Astrocyte (in vitro differentiated cells and primary cell): Measurements from ENCODE around the gene CRTC1. TPM values are rescaled to one million over a fixed set of nuclear protein-coding genes. Genes with fewer than 3 reads are reported as not detected.
"Not testable (repeated sequence)": the region's sequence is repeated elsewhere in the genome, so short reads cannot be mapped to it uniquely, and the experiment has no call there.

Experiments
- DNase-seq: peaks from one replicate; pipeline ENCODE4 v3.0.0-alpha.2; 2010; ENCODE audit warnings: low read depth
- FAIRE-seq: peaks from 2 replicates; lab custom pipeline; 2011; peaks lifted over from hg19 to GRCh38; lab: Jason Lieb, UNC
- H2AFZ ChIP-seq: 2 replicates; pipeline ENCODE4 v1.6.0; 2012; ENCODE audit warnings: low read depth, low read length, inconsistent platforms
- H3K27ac ChIP-seq: 2 replicates; pipeline ENCODE4 v1.5.1; 2011; ENCODE audit warnings: low read depth, low read length, inconsistent platforms
- H3K27me3 ChIP-seq: 2 replicates; pipeline ENCODE4 v1.6.0; 2011; ENCODE audit warnings: low read length, inconsistent platforms; ENCODE audit not compliant: insufficient read depth
- H3K36me3 ChIP-seq: 2 replicates; pipeline ENCODE4 v1.5.1; 2011; ENCODE audit warnings: low read length, inconsistent platforms; ENCODE audit not compliant: insufficient read depth
- H3K4me1 ChIP-seq: 2 replicates; pipeline ENCODE4 v1.5.1; 2011; ENCODE audit warnings: low read length, inconsistent platforms; ENCODE audit not compliant: insufficient read depth
- H3K4me2 ChIP-seq: 2 replicates; pipeline ENCODE4 v1.6.0; 2012; ENCODE audit warnings: low read length, inconsistent platforms
- H3K4me3 ChIP-seq: 2 replicates; pipeline ENCODE4 v1.5.1; 2011; ENCODE audit warnings: low read depth, mild to moderate bottlenecking, low read length, inconsistent platforms; ENCODE audit not compliant: insufficient read depth
- H3K79me2 ChIP-seq: 2 replicates; pipeline ENCODE4 v1.6.0; 2012; ENCODE audit warnings: mild to moderate bottlenecking, low read length, inconsistent platforms; ENCODE audit not compliant: insufficient read depth
- H3K9ac ChIP-seq: 2 replicates; pipeline ENCODE4 v1.6.0; 2012; ENCODE audit warnings: mild to moderate bottlenecking, low read length, inconsistent platforms
- H3K9me3 ChIP-seq: 2 replicates; pipeline ENCODE4 v1.5.1; 2012; ENCODE audit warnings: low read depth, mild to moderate bottlenecking, low read length, inconsistent platforms; ENCODE audit not compliant: insufficient read depth
- H4K20me1 ChIP-seq: 2 replicates; pipeline ENCODE4 v1.6.0; 2012; ENCODE audit warnings: low read length, inconsistent platforms; ENCODE audit not compliant: insufficient read depth
- H3K27ac Mint-ChIP-seq: one replicate; pipeline ENCODE4 v1.8.0; 2021; ENCODE audit warnings: mild to moderate bottlenecking, mixed read lengths; ENCODE audit not compliant: unreplicated experiment
- H3K27me3 Mint-ChIP-seq: one replicate; pipeline ENCODE4 v1.8.0; 2021; ENCODE audit warnings: low read depth, mixed read lengths; ENCODE audit not compliant: unreplicated experiment
- H3K36me3 Mint-ChIP-seq: one replicate; pipeline ENCODE4 v1.8.0; 2021; ENCODE audit warnings: low read depth, mixed read lengths; ENCODE audit not compliant: unreplicated experiment
- H3K4me1 Mint-ChIP-seq: one replicate; pipeline ENCODE4 v1.8.0; 2021; ENCODE audit warnings: low read depth, mixed read lengths; ENCODE audit not compliant: unreplicated experiment
- H3K4me3 Mint-ChIP-seq: one replicate; pipeline ENCODE4 v1.8.0; 2021; ENCODE audit warnings: mild to moderate bottlenecking, moderate library complexity, mixed read lengths; ENCODE audit not compliant: unreplicated experiment
- H3K9me3 Mint-ChIP-seq: one replicate; pipeline ENCODE4 v1.8.0; 2021; ENCODE audit warnings: mild to moderate bottlenecking, mixed read lengths; ENCODE audit not compliant: unreplicated experiment
- CTCF ChIP-seq: IDR thresholded peaks from 2 replicates; pipeline ENCODE4 v1.5.1; 2011; ENCODE audit warnings: low read depth, mild to moderate bottlenecking, inconsistent platforms, low read length, moderate library complexity; ENCODE audit not compliant: insufficient read depth
- EZH2 ChIP-seq: IDR thresholded peaks from 2 replicates; pipeline ENCODE4 v1.6.1; 2012; ENCODE audit warnings: mild to moderate bottlenecking, low read length, inconsistent platforms; ENCODE audit not compliant: insufficient read depth
- total RNA-seq: library from RNA; stranded (reverse); gene quantifications from 2 replicates; pipeline ENCODE4 v1.2.1, GENCODE V29; 2021

CRTC1 gene
- total RNA-seq, 1 donor from 2014 or later = 8.4 TPM

GRCh38 chr19:18804643-18805042 is 121.2 kb downstream of the CRTC1 start:
- Histone ChIP-seq H4K20me1 (no peaks in the 10 kb centered on the region), H3K4me1 (no peaks in the 10 kb centered on the region), H3K9ac (no peak overlapping the region), H3K36me3 (no peaks in the 10 kb centered on the region), H3K79me2 (no peaks in the 10 kb centered on the region), H3K27me3 (peaks cover 14% of the 10 kb centered on the region), H3K9me3 (no peaks in the 10 kb centered on the region), H3K4me3 (no peak overlapping the region), H3K27ac (no peak overlapping the region), H2AFZ (no peak overlapping the region), H3K4me2 (no peak overlapping the region)
- H3K27ac Mint-ChIP-seq = no peak overlapping the region
- H3K36me3 Mint-ChIP-seq = no peaks in the 10 kb centered on the region
- no peak for FAIRE-seq
- no peaks in the 10 kb centered on the region for H3K9me3 Mint-ChIP-seq
- no peak overlapping the region for H3K4me3 Mint-ChIP-seq
- TF ChIP-seq EZH2 = no peak
- no peak for TF ChIP-seq CTCF
- peaks cover 52% of the 10 kb centered on the region for H3K27me3 Mint-ChIP-seq
- DNase-seq = no peak
- no peaks in the 10 kb centered on the region for H3K4me1 Mint-ChIP-seq

- Mint-ChIP-seq H3K9me3 (no peaks in the 10 kb centered on the region), H3K4me3 (no peak overlapping the region), H3K27ac (no peak overlapping the region), H3K27me3 (peaks cover 45% of the 10 kb centered on the region), H3K4me1 (no peaks in the 10 kb centered on the region), H3K36me3 (no peaks in the 10 kb centered on the region)
- no peak overlapping the region for H3K4me2 ChIP-seq
- H3K27me3 ChIP-seq = peaks cover 8% of the 10 kb centered on the region
- no peaks in the 10 kb centered on the region for H3K79me2 ChIP-seq
- H3K4me3 ChIP-seq = no peak overlapping the region
- no peaks in the 10 kb centered on the region for H4K20me1 ChIP-seq
- no peak for FAIRE-seq
- no peaks in the 10 kb centered on the region for H3K36me3 ChIP-seq
- no peaks in the 10 kb centered on the region for H3K9me3 ChIP-seq
- no peak overlapping the region for H3K9ac ChIP-seq
- DNase-seq = no peak
- no peak for TF ChIP-seq EZH2
- no peak for TF ChIP-seq CTCF
- H2AFZ ChIP-seq = no peak overlapping the region
- H3K4me1 ChIP-seq = no peaks in the 10 kb centered on the region
- H3K27ac ChIP-seq = no peak overlapping the region
Observed at GRCh38 chr19:18807861-18808331, 124.4 kb downstream of the CRTC1 start.

- Histone ChIP-seq H3K36me3 (no peaks in the 10 kb centered on the region), H4K20me1 (no peaks in the 10 kb centered on the region), H3K9me3 (no peaks in the 10 kb centered on the region), H3K4me1 (no peaks in the 10 kb centered on the region), H3K9ac (no peak overlapping the region), H3K27me3 (peaks cover 12% of the 10 kb centered on the region), H3K27ac (no peak overlapping the region), H3K4me3 (no peak overlapping the region), H3K79me2 (no peaks in the 10 kb centered on the region), H2AFZ (no peak overlapping the region), H3K4me2 (no peak overlapping the region)
- TF ChIP-seq CTCF (no peak), EZH2 (no peak)
- Mint-ChIP-seq H3K36me3 (no peaks in the 10 kb centered on the region), H3K27me3 (peaks cover 43% of the 10 kb centered on the region), H3K4me3 (no peak overlapping the region), H3K9me3 (no peaks in the 10 kb centered on the region), H3K4me1 (no peaks in the 10 kb centered on the region), H3K27ac (no peak overlapping the region)
- FAIRE-seq (no peak), DNase-seq (peak; percentile 42)
Observed at GRCh38 chr19:18809149-18809868, 125.8 kb downstream of the CRTC1 start.

GRCh38 chr19:18811638-18812037 is 128.2 kb downstream of the CRTC1 start:
- not testable (repeated sequence) for H3K79me2 ChIP-seq, H3K4me1 ChIP-seq, H3K9me3 Mint-ChIP-seq, H3K4me1 Mint-ChIP-seq, FAIRE-seq, H3K36me3 ChIP-seq, H3K4me3 Mint-ChIP-seq, H3K4me2 ChIP-seq, H3K36me3 Mint-ChIP-seq, H3K9me3 ChIP-seq, H3K27ac Mint-ChIP-seq, H3K27ac ChIP-seq, H3K9ac ChIP-seq, H2AFZ ChIP-seq, H3K4me3 ChIP-seq, H4K20me1 ChIP-seq, DNase-seq
- H3K27me3 Mint-ChIP-seq = peaks cover 54% of the 10 kb centered on the region
- H3K27me3 ChIP-seq = peaks cover 12% of the 10 kb centered on the region
